Panc1 (cell line): Measurements from ENCODE around the gene UBAC2.

Experiments
- CTCF ChIP-seq: fragments of 450-650 bp; IDR thresholded peaks from 2 replicates; pipeline ENCODE4 v1.5.1; 2017; ENCODE audit warnings: mild to moderate bottlenecking
- POLR2AphosphoS5 ChIP-seq: IDR thresholded peaks from 2 replicates; pipeline ENCODE4 v1.6.1; 2012; ENCODE audit warnings: mild to moderate bottlenecking, low read depth, low read length, moderate library complexity
- REST ChIP-seq, 2 experiments: IDR thresholded peaks; 2 replicates each; pipeline ENCODE4 v1.6.1; 2011 to 2012; ENCODE audit warnings: low read depth in 2 of 2, control low read depth in 1 of 2, low read length in 1 of 2, mild to moderate bottlenecking in 1 of 2, moderate library complexity in 1 of 2; ENCODE audit not compliant: insufficient read depth in 1 of 2
- TCF7L2 ChIP-seq: IDR thresholded peaks from 2 replicates; pipeline ENCODE4 v1.6.1; 2011; ENCODE audit warnings: mild to moderate bottlenecking, low read depth, low read length, inconsistent platforms

- TF ChIP-seq CTCF (no peak), TCF7L2 (no peak), POLR2AphosphoS5 (no peak), REST (IDR thresholded peaks at IDR 0.05; ENCODE audit: insufficient read depth in 1 of 2, low read depth in 2 of 2, low read length in 1 of 2) (no peak)
Measured at GRCh38 chr13:99293178-99293577, 92.5 kb downstream of the UBAC2 start.
